C4-2B (cell line): ENCODE data around the gene CACNA2D3.
"Not testable (repeated sequence)": the region's sequence is repeated elsewhere in the genome, so short reads cannot be mapped to it uniquely, and the experiment has no call there.

Experiments
- H3K27ac ChIP-seq: fragments of 450-650 bp; 2 replicates; pipeline ENCODE4 v1.5.1; 2017
- ZFX ChIP-seq: fragments of 450-650 bp; IDR thresholded peaks from 2 replicates; pipeline ENCODE4 v1.6.1; 2017
- TF ChIP-seq, protein P1 (sequence below): fragments of 450-650 bp; conservative IDR thresholded peaks from 2 replicates; pipeline ENCODE4 v1.5.1; 2017; ENCODE audit warnings: mild to moderate bottlenecking

CACNA2D3 gene

GRCh38 chr3:55105647-55106046 lies 983.3 kb downstream of the CACNA2D3 start:
- TF ChIP-seq, protein P1, sequence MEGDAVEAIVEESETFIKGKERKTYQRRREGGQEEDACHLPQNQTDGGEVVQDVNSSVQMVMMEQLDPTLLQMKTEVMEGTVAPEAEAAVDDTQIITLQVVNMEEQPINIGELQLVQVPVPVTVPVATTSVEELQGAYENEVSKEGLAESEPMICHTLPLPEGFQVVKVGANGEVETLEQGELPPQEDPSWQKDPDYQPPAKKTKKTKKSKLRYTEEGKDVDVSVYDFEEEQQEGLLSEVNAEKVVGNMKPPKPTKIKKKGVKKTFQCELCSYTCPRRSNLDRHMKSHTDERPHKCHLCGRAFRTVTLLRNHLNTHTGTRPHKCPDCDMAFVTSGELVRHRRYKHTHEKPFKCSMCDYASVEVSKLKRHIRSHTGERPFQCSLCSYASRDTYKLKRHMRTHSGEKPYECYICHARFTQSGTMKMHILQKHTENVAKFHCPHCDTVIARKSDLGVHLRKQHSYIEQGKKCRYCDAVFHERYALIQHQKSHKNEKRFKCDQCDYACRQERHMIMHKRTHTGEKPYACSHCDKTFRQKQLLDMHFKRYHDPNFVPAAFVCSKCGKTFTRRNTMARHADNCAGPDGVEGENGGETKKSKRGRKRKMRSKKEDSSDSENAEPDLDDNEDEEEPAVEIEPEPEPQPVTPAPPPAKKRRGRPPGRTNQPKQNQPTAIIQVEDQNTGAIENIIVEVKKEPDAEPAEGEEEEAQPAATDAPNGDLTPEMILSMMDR: no peak
- TF ChIP-seq ZFX: no peak

DNA sequence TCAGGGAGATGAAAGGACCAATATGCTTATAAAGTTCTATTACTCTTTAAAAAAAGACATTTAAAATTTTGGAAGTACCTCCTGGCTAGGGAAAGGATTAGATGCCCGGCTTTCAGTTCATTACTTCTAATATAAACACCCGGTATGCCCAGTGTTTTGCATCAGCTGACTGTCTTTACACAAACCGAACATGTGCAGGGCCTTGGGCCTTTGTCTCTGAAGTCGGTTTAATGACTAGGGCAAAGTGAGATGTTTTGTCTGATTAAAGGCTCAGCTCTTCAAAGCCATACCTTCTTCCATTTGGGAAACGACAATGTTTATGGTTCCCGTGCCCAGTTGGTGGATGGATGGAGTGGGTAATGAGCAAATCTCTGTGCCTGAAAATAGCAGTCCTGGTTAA lies 984.8 kb downstream of the CACNA2D3 start:
- H3K27ac ChIP-seq: no peak overlapping the region
- TF ChIP-seq ZFX: no peak
- TF ChIP-seq, protein P1: no peak

More at GRCh38 chr3:55105647-55106046, 983.3 kb downstream of the CACNA2D3 start:
- no peak overlapping the region for H3K27ac ChIP-seq

DNA sequence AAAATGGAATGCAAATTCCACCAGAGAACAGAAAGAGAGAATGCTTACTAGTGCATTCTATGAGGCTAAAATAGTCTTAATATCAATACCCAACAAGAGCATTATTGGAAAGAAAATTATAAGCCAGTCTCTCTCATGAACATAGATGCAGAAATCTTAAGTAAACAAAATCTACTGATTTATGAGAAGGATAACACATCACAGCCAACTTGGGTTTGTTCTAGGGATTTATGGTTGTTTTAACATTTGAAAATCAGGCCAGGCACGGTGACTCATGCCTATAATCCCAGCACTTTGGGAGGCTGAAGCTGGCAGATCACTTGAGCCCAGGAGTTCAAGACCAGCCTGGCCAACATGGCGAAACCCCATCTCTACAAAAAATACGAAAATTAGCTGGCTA lies 989.6 kb downstream of the CACNA2D3 start:
- H3K27ac ChIP-seq: not testable (repeated sequence)

DNA sequence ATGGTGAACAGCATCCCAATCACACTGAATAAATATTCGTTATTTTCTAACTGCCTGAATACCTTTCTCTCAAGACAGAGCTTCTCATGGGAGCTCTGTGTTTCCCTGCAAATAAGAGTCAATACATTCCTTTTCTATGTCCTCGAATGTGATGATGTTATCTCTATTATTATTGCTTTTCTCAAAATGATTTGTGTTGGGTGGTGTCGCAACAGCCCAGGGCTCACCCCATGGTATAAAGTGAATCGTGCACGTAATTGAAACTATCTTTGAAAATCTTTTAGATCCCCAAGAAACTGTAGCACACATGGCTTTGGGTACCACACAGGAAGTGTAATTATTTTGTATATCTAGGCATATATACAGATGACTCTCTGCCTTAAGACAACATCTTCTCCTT lies 996.1 kb downstream of the CACNA2D3 start:
- TF ChIP-seq ZFX: no peak

GRCh38 chr3:55119268-55119667 lies 996.9 kb downstream of the CACNA2D3 start:
- no peak overlapping the region for H3K27ac ChIP-seq
- TF ChIP-seq, protein P1: no peak
- TF ChIP-seq ZFX: no peak

More for the DNA sequence above, 996.1 kb downstream of the CACNA2D3 start:
- H3K27ac ChIP-seq: no peak overlapping the region

GRCh38 chr3:55122312-55122711 lies 1000.0 kb downstream of the CACNA2D3 start:
- no peak for TF ChIP-seq ZFX
- TF ChIP-seq, protein P1: no peak
- no peak overlapping the region for H3K27ac ChIP-seq
